ELF-1 (cell line): ENCODE data around the gene AQP5.

Experiments used
- DNase-seq: peaks from one replicate; pipeline ENCODE4 v3.0.0-alpha.2; 2016; ENCODE audit warnings: low read depth, low spot score

Gene AQP5

DNA sequence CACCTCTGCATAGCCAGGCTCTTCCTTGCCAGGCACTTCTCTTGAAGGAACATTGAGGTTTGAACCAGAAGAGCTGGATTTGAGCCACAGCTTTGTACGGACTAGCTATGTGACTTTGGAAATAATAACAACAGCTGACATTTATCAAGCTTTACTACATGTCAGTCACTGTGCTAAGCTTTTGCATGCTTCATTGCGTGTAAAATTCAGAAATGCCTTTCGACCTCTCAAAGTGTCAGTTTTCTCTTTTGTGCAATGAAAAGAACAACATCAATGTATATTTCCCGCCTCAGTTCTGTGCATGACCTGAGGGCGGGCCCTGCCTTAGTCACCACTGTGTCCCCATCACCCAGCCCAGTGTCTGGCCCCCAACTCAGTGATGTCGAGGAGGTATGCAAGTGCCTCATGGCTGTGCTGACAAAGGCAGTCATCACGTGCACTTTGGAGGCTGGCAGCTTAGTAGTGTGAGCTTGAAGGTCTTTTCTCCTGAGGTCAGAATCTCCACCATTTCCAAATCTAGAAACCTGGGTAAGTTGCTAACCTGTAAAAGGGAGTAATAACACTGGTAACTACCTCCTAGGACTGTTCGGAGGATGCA, 29.0 kb upstream of the AQP5 start:
- DNase-seq: no peak

DNA sequence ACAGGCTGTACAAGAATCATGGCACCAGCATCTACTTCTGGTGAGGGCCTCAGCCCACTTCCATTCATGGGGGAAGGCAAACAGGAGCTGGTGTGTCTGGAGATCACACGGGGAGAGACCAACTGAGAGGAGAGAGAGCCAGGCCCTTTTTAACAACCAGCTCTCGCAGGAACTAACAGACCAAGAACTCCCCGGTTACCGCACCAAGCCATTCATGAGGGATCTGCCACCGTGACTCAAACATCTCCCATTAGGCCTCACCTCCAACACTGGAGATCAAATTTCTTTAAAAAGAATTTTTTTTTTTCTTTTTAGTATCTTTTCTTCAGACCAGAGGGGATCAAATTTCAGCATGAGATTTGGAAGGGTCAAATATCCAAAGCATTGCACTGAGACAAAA, 27.9 kb upstream of the AQP5 start:
- DNase-seq: no peak

DNA sequence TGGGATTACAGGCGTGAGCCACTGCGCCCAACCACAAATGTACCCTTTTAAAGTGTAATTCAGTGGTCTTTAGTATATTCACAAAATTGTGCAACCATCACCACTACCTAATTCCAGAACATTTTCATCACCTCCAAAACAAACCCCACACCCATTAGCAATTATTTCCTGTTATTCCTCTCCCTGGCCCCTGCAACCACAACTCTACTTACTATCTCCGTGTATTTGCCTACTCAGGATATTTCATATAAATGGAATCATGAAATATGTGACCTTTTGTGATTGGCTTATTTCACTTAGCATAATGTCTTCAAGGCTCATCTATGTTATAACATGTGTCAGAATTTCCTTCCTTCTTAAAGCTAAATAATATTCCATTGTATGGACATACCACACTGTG, 27.2 kb upstream of the AQP5 start:
- DNase-seq: no peak

DNA sequence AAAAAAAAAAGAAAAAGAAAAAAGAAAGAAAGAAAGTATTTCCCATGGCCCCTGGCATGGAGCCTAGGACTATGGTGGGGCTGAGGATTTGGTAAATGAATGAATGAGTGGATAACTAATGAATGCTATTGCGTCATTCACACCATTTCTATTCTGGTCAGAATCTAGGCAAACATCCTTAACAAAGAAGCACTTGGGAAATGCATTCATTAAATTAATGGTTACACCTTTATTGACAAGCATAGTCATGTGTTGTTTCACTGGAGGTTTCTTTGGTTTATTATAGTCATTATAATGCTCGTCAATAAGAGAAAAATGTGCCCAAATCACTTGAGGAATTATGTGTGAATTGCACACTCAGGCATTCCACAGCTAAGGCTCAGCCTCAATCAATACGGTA, 24.7 kb upstream of the AQP5 start:
- no peak for DNase-seq

DNA sequence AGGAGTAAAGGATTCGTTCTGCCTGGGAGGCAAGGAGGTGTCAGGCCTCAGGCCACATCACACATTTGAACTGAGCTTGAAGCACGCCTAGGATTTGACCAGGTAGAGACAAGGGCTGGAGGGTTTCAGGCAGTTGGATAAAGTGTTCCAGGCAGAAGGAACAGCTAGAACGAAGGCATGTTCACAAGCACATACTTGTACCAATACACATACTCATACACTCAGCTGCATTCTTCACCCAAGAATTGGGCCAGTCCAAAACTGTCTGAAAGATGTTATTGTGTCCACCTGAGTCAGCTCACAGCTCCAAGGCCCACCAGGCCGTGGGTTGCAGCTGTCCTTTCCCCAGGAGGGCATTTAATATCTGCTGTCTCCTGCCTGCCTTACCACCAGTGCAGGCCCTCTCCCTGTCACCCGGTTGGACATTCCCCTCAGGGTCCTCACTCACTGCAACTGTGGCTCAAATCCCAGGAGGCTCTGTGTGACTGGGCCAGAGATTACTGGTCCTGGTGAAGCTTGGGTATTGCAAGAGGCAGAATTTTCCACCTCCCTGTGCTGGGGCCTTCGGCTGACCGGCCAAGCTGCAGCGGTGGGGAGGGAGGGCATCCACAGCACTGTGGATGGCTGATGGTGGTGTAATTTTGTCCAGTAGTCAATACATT, 23.9 kb upstream of the AQP5 start:
- no peak for DNase-seq

DNA sequence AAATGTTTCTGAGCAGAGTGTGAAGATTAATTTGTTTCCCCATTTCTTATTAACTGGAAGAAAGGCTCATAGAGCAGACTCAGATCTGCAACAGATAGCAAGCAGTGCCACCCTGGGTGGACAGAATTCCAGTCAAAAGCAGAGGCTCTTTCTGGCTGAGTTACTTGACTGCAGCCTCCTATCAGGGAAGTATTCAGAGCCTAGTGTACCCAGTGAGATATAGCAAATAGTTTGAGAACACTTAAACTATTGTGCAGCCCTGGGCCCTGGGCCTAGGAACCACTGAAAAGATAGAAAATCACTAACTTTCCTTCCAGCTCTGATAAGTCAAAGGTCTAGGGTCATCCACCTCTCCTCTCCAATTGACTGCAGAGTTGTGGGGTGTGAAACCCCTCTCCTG, 22.4 kb upstream of the AQP5 start:
- no peak for DNase-seq

DNA sequence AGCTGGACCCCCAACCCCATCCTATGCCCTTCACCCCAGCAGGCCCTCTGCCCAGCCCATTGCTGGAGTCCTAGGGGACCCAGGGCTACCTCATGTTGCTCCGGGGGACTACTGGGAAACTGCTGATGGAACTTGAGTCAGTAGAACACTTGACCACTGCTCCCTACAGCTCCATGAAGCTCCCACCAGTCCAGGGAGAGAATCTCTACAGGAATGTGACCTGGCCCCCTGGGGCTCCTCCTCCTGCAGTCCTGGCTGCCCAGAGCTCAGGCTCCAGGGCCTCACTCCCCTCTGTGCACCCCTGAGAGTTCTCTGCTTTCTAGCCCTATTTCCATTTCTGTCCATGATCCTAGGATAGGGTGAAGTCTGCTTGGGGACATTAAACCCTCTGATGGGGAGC, 22.0 kb upstream of the AQP5 start:
- DNase-seq: no peak

DNA sequence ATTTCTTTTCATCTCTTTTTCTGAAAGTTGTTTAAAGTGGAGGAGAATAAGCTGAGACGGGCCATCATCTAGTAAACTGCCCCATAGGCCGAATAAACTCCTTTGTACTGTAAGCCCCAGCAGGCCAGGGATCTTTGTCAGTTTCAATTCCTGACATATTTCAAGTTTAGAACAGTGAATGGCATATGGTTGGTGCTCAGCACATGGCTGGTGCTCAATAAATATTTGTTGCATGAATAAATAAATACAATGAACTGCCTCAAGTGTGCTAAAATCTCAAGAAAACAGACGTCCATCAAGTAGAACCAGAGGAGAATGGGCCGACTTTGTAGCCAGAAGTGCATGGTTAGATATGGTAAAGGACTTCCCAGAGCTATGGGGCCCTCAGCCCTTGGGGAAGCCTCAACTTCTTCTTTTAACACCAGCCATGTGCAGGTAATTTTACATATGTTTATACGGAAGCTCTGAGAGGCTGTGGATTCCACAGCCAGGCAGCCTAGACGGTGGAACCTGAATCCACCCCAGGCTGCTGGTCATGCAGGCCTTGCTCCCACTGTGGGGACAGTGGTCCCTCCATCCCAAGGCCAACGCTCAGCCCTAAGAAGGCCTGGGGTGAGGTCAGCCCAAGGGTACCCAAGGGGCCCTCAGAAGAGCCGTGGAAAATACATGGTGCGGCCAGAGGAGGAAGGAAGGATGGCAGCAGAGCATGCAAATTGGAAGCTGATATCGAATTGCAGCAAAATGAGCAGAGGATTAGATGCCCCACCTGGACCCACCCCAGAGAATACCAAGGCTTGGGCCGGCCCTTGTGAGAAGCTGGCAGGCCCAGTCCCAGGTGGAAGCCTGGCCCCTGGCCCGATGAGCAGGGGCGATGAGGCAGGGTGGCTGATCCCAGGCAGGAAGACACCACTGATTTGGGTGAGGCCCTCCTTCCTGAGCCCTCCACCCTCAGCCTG, 19.8 kb upstream of the AQP5 start:
- DNase-seq: no peak

DNA sequence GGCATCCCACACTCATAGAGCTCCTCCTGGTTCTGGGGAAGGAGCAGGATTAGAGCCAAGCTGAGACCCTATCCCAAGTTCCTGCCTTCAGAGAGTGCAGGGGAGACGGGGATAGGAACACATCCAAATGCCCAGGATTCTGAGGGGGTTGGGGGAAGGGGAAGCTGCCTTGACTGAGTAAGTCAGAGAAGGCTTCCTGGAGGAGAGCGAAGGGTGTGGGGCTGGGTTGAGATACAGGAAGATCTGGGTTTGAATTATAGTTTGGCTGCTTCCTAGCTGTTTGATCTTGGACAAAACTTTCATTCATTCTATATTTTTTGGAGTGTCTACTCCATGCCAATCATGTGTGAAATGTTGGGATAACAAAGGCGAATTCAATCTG, 19.2 kb upstream of the AQP5 start:
- DNase-seq: no peak

DNA sequence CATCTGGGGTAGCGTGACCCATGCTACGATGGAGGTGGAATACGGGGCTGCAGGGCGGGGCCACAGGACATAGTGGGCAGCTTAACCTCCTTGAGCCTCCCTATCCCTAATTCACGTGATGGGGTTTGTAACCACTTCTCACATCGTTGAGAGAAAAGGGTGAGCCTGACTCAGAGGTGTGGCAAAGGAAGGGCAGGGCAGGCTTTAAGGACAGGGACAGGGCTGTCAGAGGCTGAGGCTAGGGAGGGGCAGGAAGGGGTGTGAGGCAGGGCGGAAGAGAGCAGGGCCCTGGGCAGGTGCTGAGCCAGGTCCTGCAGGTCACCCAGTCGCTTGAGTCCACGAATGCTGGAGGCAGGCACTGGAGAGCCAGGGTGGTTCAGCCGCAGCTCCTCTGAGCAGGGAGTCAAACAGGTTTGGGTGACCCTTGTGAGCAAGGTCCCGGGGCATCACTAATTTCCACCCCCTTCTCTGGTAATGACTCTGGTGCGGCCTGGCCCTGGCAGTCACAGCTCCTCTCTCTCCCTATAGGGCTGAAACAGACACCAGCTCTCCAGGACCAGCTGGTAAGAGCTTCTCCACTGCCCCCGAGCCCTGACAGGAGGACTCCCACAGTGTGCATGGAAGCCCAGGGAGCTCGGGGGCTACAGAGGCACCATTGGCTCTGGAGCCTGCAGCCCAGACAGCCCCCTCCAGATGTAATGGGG, 18.6 kb upstream of the AQP5 start:
- DNase-seq: no peak

DNA sequence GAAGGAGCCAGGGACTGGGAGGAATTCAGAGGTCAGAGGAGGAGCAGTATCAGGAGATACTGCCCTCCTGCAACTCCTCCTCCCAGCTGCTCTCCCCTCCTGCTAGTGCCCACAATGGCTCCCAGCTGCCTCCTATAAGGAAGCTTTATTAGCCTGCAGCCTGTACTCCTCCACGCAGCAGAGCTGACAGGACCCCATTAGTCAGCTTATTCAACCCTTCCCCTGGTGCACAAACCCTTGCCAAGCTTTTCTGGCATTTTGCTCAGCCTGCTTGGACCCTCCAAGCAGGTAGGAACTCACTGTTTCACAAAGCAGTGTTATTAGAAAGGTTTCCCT, 18.1 kb upstream of the AQP5 start:
- no peak for DNase-seq

DNA sequence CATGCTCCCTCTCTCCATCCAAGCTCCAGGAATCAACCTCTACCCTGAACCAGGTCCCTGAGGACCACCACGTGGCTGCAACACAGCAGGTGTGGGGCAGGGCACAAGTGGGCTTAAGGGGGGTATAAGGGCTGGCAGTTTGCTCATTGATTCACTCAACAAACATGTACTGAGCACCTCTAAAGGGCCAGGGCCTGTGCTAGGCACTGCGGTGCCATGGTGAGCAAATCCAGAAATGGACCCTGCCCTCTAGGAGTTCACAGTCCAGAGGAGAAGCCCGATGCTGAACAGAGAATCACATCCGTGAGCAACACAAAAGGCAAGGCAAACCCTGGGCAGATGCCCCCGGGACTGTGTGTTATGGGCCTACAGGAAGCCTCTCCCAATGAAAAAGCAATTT, 17.6 kb upstream of the AQP5 start:
- DNase-seq: no peak

DNA sequence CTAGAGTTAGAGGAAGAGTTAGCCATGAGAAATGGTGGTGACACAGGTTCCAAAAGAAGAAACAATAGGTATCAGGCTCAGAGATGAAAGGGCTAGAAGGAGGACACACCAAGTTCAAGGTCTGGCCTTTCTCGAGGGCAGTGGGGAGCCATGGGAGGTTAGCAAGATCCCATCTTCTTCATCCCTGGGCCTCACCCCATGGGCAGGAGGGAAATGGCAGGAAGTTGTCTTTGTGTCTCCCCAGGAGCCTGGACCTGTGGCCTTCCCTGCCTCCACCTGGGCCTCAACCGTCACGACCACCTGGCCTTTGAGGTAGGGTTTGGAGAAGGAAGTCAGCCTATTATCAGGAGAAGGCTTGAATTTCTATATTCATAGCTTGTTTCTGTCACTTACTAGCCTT, 17.0 kb upstream of the AQP5 start:
- no peak for DNase-seq

DNA sequence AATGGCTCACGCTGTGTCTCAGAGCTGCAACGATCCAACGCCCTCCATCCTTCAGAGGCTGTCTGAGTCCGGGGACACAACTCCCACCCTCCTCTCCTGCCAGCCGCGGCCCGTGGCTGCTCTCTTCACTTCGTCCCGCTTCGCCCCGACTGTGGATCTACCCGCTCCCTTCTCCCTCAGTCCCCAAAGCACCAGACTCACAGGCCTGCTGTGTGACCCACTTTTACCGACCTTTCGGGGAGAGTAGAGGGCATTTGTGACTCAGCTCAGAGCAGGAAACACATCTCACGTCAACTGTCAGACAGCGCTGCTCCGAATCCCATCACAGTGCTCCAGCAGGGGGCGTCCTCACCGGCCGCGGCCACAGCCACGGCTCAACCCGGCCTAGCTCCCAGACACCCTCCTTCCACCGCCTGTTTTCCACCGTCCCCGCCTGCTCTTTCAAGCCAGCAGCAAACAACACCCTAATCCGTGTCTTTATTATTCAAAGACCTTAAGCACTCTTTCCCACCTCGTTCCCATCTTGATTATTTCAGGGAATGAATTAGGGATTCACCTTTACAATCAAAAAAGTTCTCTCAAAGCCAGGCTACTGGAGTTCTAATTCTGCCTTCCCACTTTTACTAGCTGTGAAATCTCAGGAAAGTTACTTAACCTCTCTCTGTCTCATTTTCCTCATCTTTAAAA, 16.1 kb upstream of the AQP5 start:
- peak; percentile 93 for DNase-seq

DNA sequence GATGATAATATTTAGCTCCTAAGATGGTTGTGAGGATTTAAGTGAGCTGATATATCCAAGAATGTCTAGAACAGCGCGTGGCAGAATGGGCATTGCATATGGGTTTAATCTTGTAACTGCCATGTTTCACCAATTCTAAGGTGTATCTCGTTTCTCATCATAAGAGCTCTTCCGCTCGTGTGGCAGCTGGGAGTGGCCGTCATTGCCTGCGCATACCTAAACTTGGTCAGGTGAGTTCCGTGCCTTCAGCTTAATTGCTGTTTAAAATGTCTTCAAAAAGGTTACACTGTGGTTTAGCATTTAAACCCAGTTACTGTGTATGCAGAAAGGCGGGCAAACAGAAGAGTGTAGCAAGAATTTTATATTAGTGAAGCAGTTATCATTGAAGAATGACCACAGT, 15.6 kb upstream of the AQP5 start:
- DNase-seq: no peak

DNA sequence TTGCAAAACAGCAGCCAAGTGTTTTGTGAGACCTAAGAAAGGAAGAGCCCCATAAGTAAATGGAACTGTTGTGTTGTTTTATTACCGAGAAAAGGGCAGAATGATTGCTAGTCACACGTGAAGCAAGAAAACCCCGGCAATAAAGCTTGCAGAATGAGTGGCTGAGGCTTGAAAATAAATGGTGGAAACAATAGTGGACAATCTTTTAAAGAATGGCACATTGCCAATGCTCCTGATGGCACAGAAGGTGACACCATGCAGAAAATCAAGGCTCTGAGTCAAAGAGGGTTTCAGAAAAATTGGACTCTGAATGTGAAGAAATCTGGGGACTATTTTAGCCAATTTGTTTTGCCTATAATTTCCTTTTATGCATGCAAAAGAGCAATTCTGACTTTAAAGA, 15.2 kb upstream of the AQP5 start:
- DNase-seq: no peak

DNA sequence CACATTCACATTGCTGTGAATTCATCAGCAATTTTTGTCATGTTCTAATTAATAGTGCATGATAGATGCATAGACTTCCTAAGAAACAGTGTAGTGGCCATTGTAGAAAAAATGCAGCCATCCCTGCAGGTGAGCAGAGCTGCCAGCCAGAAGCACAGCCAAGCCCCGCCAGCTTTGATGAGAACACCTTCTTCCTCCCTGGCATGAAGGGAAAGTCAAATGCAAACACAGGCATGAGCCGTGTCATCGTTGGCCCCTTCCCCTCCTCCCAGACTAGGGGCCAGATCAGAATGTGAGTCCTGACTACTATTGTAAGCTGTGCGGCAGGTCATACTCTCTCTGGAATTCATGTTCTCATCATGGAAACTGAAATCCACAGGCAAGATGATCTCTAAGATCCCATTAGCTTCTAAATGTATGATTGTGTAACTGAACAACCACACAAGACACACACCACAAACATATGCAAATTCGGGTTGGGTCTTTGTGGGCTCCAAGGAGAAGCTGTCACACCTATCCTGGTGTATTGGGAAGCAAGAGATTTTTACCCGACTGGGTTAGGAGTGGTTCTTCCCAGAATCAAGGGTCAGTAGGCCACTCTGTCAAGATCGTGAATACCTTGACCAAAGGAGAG, 14.0 kb upstream of the AQP5 start:
- no peak for DNase-seq

DNA sequence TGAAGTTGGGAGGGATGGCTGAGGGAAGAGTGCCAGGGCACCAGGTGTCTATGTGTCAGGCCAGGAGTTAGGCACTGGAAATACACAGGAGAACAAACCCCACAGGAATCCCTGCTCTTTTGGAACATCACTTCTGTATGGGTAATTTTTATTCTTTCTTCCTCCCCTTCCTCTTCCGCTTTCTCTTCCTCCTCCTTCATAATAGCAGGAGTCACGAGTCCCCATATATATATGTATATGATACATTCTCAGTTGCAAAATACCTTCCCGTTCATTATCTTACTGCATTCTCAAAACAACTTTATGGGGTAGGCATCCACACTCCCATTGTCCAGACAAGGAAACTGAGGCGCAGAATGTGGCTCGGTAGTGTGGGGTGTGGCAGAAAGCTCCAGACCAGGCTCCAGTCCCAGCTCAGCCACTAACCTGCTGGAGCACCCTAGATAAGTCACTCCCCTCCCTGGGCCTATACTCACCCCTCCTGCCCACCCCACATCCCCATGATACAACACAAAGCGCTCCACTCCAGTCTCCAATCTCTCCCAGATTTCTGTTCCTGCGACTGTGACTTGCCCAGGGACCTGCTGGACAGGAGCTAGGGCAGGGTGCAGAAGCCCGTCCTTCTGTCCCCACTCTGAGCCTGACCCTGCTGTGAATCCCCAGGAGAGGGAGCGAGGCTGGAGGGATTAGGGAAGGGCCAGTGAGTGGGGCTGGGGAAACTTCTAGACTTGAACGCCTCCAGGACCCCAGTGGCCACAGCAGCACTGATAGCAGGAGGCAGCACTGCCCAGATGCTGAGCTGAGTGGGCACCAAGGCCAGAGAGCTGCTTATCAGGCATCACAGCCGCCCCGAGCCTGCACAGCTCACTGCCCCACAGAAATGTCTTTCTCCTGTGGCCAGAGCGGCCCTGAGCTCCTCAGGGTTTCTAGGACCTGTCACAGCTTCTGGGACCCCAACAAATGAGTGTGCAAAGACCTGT, 12.5 kb upstream of the AQP5 start:
- no peak for DNase-seq

DNA sequence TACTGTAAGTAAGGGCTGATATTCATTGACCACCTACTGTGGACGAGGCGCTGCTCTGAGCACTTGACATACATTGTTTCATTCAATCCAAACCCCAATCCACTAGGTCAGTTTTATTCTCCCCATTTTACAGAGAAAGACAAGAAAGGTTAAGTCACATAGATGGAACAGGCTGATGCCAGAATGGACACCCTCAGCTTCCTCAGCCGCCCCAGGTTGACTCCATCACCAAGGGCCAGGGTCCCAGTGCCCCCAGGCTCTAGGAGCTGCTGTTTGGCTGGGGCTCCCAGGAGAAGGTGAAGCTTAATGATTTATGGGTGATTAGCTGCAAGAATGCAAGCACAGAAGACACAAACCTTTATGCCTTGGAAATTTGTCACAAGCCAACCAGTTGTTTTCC, 11.8 kb upstream of the AQP5 start:
- no peak for DNase-seq
